Body of pancreas (tissue), 4 donors: Measurements from ENCODE around the gene GCM1. TPM values are rescaled to one million over a fixed set of nuclear protein-coding genes. Genes with fewer than 3 reads are reported as not detected.

Experiments used
- ATAC-seq: fragments of 150-250 bp; one replicate; pipeline ENCODE4 v1.9.1; 2016
- DNase-seq, 4 donors: peaks; one replicate each; pipeline ENCODE4 v3.0.0-alpha.2; 2019
- H3K27ac ChIP-seq, 4 donors: fragments of 200-600 bp; sonication (generic); 1 replicate in 3 of 4; 2 replicates in 1 of 4; pipeline versions ENCODE4 v1.5.1 to v1.6.1; 2016 to 2019; ENCODE audit warnings: mild to moderate bottlenecking in 1 of 4, mixed read lengths in 1 of 4, moderate library complexity in 1 of 4
- H3K27me3 ChIP-seq, 2 donors: fragments of 200-600 bp; sonication (generic); one replicate each; pipeline ENCODE4 v1.6.0; 2016; ENCODE audit warnings: mild to moderate bottlenecking in 1 of 2
- H3K36me3 ChIP-seq, 2 donors: fragments of 200-600 bp; sonication (generic); replicated peaks in 1 of 2; 2 replicates each; pipeline ENCODE4 v1.5.1; 2016; ENCODE audit warnings: low read depth in 2 of 2; ENCODE audit not compliant: insufficient read depth in 1 of 2
- H3K4me1 ChIP-seq: fragments of 200-600 bp; sonication (generic); one replicate; pipeline ENCODE4 v1.6.0; 2016
- H3K4me3 ChIP-seq, 2 donors: fragments of 200-600 bp; sonication (generic); 1 replicate in 1 of 2; 2 replicates in 1 of 2; pipeline ENCODE4 v1.5.1; 2016 to 2019
- H3K9me3 ChIP-seq, 3 donors: fragments of 200-600 bp; sonication (generic); 1 replicate in 2 of 3; 2 replicates in 1 of 3; pipeline ENCODE4 v1.5.1; 2016
- CTCF ChIP-seq, 7 experiments: fragments of 450-650 bp in 4 of 7; fragments of 200-600 bp in 3 of 7; sonication (generic) in 3 of 7; IDR thresholded peaks; one replicate each; pipeline ENCODE4 v1.5.1; 2016 to 2019; ENCODE audit warnings: antibody characterized with exemption in 7 of 7
- POLR2A ChIP-seq, 3 donors: fragments of 450-650 bp; IDR thresholded peaks; one replicate each; pipeline ENCODE4 v1.6.1; 2016; ENCODE audit warnings: antibody characterized with exemption in 3 of 3, mild to moderate bottlenecking in 2 of 3
- WGBS, 2 donors: methylation state at CpG; one replicate each; pipeline ENCODE4 v1.1.5; 2017; 5-methylcytosine and 5-hydroxymethylcytosine counted together
- intact Hi-C: fragments of 100-400 bp; cut with DNase I; formaldehyde crosslinking; loops from one replicate; pipeline ENCODE4 v1.15.1; 2023
- total RNA-seq, 2 donors: library from RNA; depleted of rRNA; stranded (reverse); fragments of >200 nt; gene quantifications; one replicate each; pipeline ENCODE4 v1.1.0, GENCODE V29; 2016

GCM1 gene
- total RNA-seq, 2 donors from 2014 or later: 0.26 TPM; not detected in 1

DNA sequence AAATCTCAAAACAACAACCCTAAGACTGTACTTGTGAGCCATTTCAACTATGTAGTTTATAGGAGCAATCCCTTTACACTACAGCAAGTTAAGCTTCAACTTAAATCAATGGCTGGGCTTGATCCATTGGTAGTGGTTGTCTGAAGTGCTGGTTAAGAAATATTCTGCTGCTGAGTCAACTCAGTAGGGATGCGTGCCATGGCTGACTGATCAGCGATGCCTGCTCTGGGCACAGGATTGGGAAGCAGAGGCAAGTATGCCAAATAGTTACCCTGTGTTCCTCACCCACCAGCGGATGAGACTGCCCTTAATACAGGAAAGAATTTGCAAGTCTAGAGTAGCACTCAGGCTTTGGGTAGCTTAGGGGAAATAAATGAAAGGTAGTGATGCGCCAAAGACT lies 41.5 kb downstream of the GCM1 start:
- H3K4me3 ChIP-seq: no peak overlapping the region
- H3K27ac ChIP-seq: no peak overlapping the region
- intact Hi-C loops: no loop called here
- ATAC-seq: no peak
- H3K4me1 ChIP-seq: peaks cover 6% of the 10 kb centered on the region
- no peak for DNase-seq
- TF ChIP-seq POLR2A (IDR thresholded peaks at IDR 0.05) (no peak), CTCF (IDR thresholded peaks at IDR 0.05) (no peak)
- WGBS, 2 donors: 97 to 98% methylated on average over 4 of the region's 4 CpGs
- H3K27me3 ChIP-seq: no peaks in the 10 kb centered on the region
- no peaks in the 10 kb centered on the region for H3K9me3 ChIP-seq
- H3K36me3 ChIP-seq: peaks cover 0 to 3% of the 10 kb centered on the region in 2 donors

DNA sequence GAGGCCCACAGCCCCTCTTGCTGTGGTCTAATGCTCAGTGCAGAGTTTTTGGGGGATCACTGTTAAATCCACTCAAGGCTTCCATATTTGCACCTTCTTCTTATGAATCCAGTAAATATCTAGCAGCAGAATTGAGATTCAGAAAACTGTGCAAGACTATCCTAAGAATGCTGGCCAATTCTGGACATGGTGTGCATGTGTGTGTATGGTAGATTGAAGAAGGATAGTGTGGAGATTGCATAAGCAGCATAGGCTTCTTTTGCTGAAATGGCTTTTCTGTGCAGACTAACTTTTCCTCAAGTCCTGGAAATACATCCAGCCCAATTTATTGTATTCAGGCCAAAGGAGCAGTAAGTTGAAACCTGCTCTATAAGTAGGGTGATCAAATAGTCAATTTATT lies 43.7 kb downstream of the GCM1 start:
- Histone ChIP-seq H3K27me3 (no peaks in the 10 kb centered on the region), H3K36me3 (peaks cover 0 to 10% of the 10 kb centered on the region in 2 donors)

DNA sequence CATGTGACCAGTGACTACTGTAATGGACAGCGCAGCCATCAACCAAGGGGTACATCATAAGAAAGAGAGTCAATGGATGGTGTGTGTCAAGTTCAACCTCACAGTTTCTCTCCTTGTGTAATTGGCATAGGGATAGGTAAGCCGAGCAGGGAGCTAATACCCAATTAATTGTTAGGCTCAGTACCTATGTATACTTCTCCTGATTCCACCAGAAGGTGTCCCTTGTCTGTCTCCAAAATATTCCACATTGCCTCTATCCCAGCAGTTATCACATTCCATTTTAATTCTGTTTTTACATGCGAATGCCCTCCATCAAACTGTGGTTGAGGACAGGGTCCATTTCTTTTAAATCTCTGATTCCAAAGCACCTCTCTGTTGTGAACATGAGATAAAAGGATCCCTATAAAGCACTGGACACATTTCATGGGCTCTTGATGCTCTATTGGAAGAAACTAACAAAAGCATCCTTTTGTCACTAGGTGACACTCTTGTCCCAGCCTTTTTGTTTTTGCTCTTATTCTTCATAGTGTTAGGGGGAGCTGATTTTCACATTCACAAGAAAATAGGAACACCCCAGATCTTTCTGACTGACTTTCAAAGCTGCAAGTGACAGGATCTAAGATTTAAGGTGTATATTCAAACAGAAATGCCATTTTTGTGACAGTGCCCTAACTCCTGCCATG lies 44.5 kb downstream of the GCM1 start:
- H3K9me3 ChIP-seq: no peaks in the 10 kb centered on the region
- no peaks in the 10 kb centered on the region for H3K27me3 ChIP-seq
- 92 to 93% methylated on average over 3 of the region's 3 CpGs for WGBS, 2 donors
- no peak overlapping the region for H3K4me3 ChIP-seq
- no peak overlapping the region for H3K27ac ChIP-seq
- peaks cover 0 to 10% of the 10 kb centered on the region in 2 donors for H3K36me3 ChIP-seq
- DNase-seq (no peak), ATAC-seq (no peak)
- no peaks in the 10 kb centered on the region for H3K4me1 ChIP-seq
- TF ChIP-seq POLR2A (IDR thresholded peaks at IDR 0.05) (no peak), CTCF (IDR thresholded peaks at IDR 0.05) (peak in 1 of 7 experiments; percentile 14)
- intact Hi-C loops: no loop called here

More for the DNA sequence above, 43.7 kb downstream of the GCM1 start:
- ATAC-seq (no peak), DNase-seq (no peak)
- no peaks in the 10 kb centered on the region for H3K4me1 ChIP-seq
- no peaks in the 10 kb centered on the region for H3K9me3 ChIP-seq
- intact Hi-C loops: no loop called here
- TF ChIP-seq POLR2A (IDR thresholded peaks at IDR 0.05): no peak
- no peak for TF ChIP-seq CTCF (IDR thresholded peaks at IDR 0.05)
- no peak overlapping the region for H3K27ac ChIP-seq
- no peak overlapping the region for H3K4me3 ChIP-seq

- H3K4me1 ChIP-seq: no peaks in the 10 kb centered on the region
- ATAC-seq: no peak
- H3K27me3 ChIP-seq: no peaks in the 10 kb centered on the region
- H3K27ac ChIP-seq: no peak overlapping the region
- intact Hi-C loops: no loop called here
- no peak overlapping the region for H3K4me3 ChIP-seq
- peaks cover 10 to 29% of the 10 kb centered on the region in 2 donors for H3K36me3 ChIP-seq
- DNase-seq: no peak
- H3K9me3 ChIP-seq: no peaks in the 10 kb centered on the region
- TF ChIP-seq CTCF (IDR thresholded peaks at IDR 0.05) (no peak), POLR2A (IDR thresholded peaks at IDR 0.05) (no peak)
- WGBS, 2 donors: 94 to 97% methylated on average over 2 of the region's 2 CpGs
These were observed 47.6 kb downstream of the GCM1 start for GRCh38 chr6:53101006-53101405.

- no peaks in the 10 kb centered on the region for H3K4me1 ChIP-seq
- H3K27ac ChIP-seq: no peak overlapping the region
- WGBS, 2 donors: 21 to 24% methylated on average over 2 of the region's 2 CpGs
- H3K27me3 ChIP-seq: no peaks in the 10 kb centered on the region
- H3K9me3 ChIP-seq: no peaks in the 10 kb centered on the region
- no peak for TF ChIP-seq POLR2A (IDR thresholded peaks at IDR 0.05)
- no peak for TF ChIP-seq CTCF (IDR thresholded peaks at IDR 0.05)
- H3K4me3 ChIP-seq: no peak overlapping the region
- intact Hi-C loops: no loop called here
- peaks cover 14 to 33% of the 10 kb centered on the region in 2 donors for H3K36me3 ChIP-seq
- DNase-seq (no peak), ATAC-seq (no peak)
These were observed 48.1 kb downstream of the GCM1 start for GRCh38 chr6:53100561-53100960.
